Stimulated activated CD8-positive, alpha-beta memory T cell treated with anti-CD3 and anti-CD28 coated beads, Interleukin-7, amount 100 ng/mL, for 4 hours (primary cell): Measurements from ENCODE around the gene TBC1D24.

Source experiments
- DNase-seq, 2 donors: peaks; one replicate each; pipeline ENCODE4 v3.0.0-alpha.2; 2020; ENCODE audit warnings: low read depth in 2 of 2

TBC1D24 gene

DNA sequence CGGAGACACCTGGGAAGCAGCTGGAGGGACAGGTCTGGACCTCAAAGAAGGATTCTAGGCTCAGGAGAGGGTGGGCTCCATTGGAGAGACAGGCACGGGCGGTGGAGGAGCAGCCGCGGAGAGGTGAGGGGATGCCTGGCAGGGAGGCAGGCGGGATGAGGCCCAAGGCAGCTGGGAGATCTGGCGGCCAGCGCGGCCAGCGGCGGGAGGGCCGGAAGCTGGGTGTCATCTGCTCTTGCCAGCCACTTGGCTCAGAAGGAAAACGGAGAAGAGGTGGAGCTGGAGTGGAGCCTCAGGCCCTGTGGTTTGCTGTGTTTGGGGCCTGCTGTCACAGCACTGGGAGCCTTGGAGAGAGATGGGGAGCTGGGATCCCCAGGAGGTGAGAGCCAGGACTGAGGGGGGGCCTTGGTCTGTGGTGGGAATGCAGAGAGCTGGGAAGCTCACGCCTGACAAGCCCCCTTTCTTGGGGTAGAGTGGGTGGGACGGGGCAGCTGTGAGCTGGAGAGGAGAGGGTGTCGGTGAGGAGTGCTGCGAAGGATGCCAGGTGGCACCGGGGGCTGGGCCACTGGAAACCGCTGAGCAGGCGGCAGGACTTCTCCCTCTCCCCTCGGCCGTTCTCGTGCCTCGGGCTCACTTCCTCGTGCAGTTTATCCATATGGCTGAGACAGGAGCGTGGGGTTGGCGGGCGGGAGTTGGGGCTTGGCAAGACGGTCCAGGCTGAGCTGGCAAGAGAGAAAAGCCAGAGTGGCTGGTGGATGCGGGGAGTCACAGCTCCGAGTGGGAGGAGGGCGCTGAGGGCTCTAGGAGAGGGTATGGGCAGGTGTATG is 8.0 kb downstream of the TBC1D24 start:
- DNase-seq = no peak

- DNase-seq = no peak
Observed at GRCh38 chr16:2483939-2484897, 9.3 kb downstream of the TBC1D24 start.

- DNase-seq = no peak
Observed at GRCh38 chr16:2484898-2485508, 10.1 kb downstream of the TBC1D24 start.

DNA sequence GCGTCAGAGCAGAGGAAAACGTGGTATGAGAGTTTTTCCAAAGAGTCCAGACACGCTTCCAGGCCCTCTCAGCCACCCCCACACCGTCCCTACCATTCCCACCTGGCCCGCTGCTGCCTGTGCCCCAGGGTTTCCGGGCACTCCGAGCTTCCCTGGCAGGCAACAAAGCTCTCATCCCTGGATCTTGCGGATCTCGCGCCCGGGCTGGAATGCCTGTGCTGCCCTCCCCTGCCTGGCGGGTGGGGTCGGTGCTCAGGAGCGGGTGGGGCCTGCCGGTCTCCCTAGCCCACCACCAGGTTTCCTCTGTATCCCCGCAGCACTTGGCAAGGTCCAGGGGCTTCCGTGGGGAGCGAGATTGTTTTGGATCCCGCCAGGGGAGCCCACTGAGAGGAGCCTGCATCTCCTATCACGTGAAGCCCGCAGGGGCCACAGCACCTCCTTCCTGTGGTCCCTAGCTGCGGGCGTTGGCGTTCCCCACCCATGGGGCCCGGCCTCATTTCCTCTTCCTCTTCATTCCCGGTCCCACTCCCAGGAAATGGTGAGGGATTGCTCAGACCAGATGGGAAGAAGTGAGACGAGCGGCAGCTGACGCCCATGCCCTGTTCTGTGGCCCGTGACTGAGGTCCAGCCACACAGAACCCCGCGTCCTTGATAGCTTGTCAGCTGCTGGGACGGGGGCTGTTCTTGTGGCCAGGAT is 11.0 kb downstream of the TBC1D24 start:
- DNase-seq = no peak

GRCh38 chr16:2486645-2487516 is 12.0 kb downstream of the TBC1D24 start:
- peak; percentile 76 to 81 for DNase-seq

DNA sequence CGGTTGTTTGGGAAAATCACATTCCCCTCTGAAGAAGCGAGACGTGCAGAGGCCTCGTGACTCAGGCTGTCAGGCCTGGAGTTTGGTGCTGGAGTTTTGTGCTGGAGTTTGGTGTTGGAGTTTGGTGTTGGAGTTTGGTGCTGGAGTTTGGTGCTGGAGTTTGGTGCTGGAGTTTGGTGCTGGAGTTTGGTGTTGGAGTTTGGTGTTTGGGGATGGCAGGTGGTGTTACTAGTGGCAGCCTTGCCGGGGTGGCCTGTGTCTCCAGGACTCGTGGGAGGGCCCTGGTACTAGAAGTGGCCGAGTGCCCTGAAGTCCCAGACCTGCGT is 12.6 kb downstream of the TBC1D24 start:
- DNase-seq = no peak

DNA sequence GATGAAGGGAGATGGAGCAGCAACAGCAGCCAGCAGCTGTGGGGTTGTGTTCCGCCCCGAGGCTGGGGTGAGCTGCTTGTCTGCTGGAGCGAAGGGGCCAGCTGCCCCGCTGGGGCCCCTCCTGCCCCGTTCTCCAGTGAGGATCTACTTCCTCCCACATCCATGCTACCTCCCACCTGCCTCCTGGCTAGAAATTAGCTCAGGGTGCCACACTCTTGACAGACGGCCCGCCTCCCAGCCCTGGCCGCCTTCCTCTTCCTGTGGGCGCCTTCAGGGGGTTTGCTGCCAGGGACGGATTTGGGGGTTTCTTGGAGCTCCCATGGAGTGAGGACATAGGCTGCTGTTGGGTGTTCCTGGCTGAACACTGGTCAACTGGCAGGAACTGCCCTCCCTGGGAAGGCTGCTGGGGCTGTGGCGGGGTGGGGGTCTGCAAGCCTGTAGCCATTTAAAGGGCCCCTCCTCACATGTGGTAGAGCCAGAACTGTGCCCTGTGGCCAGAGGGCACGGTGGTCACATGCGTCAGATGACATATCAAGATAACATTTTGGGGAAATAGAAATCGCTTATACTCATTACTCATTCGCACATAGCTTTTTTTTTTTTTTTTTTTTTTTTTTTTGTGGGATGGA is 13.1 kb downstream of the TBC1D24 start:
- no peak for DNase-seq

DNA sequence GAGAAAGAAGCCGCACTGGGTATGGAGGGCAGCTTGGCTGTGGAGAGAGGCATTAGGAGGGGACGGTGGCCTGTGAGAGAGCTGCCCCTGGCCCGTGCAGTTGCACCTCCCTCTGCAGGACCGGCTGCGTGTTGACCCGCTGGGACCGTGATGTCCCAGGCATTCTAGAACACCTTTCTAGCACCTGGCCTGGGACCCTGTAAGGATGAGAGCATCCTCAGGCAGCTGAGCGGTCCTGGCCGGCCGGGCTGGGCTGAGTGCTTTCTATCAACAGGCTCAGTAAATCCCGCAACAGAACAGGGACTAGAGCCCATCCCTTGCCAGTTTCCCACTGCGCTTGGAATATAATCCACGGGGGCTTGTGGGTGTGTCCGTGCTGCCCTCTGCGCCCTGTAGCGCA is 14.7 kb downstream of the TBC1D24 start:
- no peak for DNase-seq

DNA sequence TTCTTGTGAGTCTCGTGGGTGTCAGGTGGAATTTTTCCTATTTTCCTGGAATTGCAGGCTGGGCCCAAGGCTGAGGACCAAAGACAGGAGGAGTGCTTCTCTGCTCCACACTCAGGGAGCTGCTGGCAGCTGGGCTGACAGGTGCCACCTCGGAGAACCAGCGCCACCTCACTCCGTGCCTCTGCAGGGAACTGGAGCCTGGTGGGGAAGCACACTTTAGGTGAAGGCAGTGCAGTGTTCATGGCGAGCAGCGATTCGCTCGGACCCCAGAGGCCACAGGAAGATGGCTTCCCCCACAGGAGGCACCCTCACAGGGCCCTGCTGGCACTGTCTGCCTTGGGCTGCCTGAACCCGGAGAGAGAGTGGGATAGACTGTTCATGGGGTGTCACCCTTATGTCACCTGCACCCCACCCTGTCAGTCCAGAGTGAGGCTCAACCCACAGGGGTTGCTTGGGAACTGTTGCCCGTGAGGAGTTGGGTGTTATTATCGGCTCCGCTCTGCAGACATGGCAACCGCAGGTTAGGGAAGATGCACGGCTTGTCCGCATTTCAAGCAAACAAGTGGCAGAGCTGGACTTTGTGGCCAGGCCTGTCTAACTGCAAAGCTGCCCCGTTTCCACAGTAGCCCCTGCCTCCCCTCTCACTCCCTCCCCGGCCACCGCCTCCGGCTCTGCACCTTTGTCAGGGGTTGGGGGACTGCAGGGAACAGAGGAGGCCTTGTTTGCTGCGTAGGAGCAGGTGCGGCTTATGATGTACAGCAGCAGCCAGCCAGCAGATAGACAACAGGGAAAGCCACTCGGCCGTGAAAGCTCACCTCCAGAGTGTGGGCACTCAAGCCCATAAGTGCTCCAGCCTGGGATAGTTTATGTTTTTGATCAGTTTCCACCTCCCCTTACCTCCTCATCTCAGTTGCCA is 15.5 kb downstream of the TBC1D24 start:
- no peak for DNase-seq

DNA sequence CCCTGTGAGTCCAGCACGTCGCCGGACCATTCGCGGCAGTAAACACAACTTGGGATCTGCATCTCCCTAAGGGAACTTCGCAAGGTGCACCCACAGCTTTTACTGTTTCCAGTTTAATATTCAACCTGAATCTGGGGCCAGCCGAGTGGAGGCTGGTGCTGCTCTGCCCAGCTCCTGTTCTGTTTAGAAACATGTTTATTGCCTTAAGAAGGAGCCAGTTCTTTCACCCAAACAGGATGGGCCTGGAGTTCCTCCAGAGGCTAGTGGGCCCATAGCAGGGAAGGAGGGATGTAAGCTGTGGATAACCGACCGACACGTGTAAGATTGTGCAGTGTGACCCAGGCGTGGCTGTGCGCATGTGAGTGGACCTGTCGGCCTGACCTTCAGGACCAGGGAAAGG is 17.4 kb downstream of the TBC1D24 start:
- DNase-seq = no peak

GRCh38 chr16:2493605-2494004 is 18.7 kb downstream of the TBC1D24 start:
- DNase-seq = no peak

DNA sequence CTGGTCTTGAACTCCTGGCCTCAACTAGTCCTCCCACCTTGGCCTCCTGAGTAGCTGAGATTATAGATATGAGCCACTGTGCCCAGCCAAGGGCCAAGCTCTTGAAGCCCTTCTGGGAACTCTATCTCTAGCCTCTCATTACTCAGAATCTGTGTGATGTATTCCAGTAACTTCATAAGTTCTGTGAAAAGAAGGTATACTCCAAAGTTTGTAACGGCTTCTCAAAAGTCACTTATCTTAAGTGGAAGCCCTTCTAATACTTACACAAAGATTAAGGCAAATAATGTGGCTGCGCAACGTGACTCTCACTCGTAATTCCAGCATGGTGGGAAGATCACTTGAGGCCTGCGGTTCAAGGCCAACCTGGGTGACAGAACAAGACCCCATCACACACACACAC is 19.7 kb downstream of the TBC1D24 start:
- no peak for DNase-seq

- DNase-seq = no peak
Observed at GRCh38 chr16:2495041-2495440, 20.1 kb downstream of the TBC1D24 start.

DNA sequence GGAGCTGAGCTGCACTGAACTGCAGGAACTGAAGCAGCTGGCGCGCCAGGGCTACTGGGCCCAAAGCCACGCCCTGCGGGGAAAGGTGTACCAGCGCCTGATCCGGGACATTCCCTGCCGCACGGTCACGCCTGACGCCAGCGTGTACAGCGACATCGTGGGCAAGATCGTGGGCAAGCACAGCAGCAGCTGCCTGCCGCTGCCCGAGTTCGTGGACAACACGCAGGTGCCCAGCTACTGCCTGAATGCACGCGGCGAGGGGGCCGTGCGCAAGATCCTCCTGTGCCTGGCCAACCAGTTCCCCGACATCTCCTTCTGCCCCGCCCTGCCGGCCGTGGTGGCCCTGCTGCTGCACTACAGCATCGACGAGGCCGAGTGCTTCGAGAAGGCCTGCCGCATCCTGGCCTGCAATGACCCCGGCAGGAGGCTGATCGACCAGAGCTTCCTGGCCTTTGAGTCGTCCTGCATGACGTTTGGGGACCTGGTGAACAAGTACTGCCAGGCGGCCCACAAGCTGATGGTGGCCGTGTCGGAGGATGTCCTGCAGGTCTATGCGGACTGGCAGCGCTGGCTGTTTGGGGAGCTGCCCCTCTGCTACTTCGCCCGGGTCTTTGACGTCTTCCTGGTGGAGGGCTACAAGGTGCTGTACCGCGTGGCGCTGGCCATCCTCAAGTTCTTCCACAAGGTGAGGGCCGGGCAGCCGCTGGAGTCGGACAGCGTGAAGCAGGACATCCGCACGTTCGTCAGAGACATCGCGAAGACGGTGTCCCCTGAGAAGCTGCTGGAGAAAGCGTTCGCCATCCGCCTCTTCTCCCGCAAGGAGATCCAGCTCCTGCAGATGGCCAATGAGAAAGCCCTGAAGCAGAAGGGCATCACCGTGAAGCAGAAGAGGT is 21.5 kb downstream of the TBC1D24 start:
- no peak for DNase-seq

GRCh38 chr16:2497116-2497630 is 22.2 kb downstream of the TBC1D24 start:
- DNase-seq = no peak

- DNase-seq = no peak
Observed at GRCh38 chr16:2497695-2498484, 23.0 kb downstream of the TBC1D24 start.

- no peak for DNase-seq
Observed at GRCh38 chr16:2498531-2499253, 23.8 kb downstream of the TBC1D24 start.
